Hepatocyte (in vitro differentiated cells): Measurements from ENCODE around the gene PRADC1.

ENCODE experiments used
- CTCF ChIP-seq: fragments of 200-600 bp; sonication (generic); IDR thresholded peaks from 2 replicates; pipeline ENCODE4 v1.5.1; 2016; ENCODE audit warnings: antibody characterized with exemption, mild to moderate bottlenecking; ENCODE audit not compliant: poor library complexity
- EZH2 ChIP-seq: fragments of 200-600 bp; sonication (generic); IDR thresholded peaks from 2 replicates; pipeline ENCODE4 v1.6.1; 2016; ENCODE audit warnings: antibody characterized with exemption, mild to moderate bottlenecking, borderline replicate concordance
- EZH2phosphoT487 ChIP-seq: fragments of 200-600 bp; sonication (generic); IDR thresholded peaks from one replicate; pipeline ENCODE4 v1.6.1; 2018; ENCODE audit warnings: antibody characterized with exemption, mild to moderate bottlenecking, low read depth, moderate library complexity; ENCODE audit not compliant: unreplicated experiment, severe bottlenecking

- no peak for TF ChIP-seq CTCF
- TF ChIP-seq EZH2 = no peak
- TF ChIP-seq EZH2phosphoT487 = no peak
These were observed 20.9 kb upstream of the PRADC1 start for GRCh38 chr2:73253901-73254300.
